ENCODE data around the gene KCNN3.
A peak's percentile ranks its signal among the peaks of the same experiment; 100 is the strongest.
"Not testable (repeated sequence)": the region's sequence is repeated elsewhere in the genome, so short reads cannot be mapped to it uniquely, and the experiment has no call there.

KCNN3 gene

DNA sequence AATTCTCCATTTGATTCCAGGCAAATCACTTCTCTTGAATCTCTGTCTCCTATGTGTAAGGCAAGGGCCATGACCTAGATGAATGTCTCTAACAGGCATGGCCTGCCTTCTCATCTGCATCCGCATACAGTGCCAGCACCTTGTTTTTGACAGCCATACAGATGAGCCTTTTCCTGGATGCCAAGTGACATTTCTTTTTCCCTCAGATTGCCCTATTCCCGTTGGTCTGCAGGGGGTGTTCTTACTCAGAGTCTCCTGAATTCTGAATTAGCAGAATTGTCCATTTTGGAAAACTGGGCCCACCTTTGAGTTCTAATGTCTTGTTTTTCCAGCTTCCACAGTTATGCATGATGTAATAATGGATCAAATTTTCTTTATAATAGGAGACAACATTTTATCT, 174.1 kb downstream of the KCNN3 start:
- DNase-seq: no peak

- DNase-seq: no peak
Measured at GRCh38 chr1:154694995-154695394, 175.1 kb downstream of the KCNN3 start.

GRCh38 chr1:154689083-154689482, 181.0 kb downstream of the KCNN3 start:
- no peak for DNase-seq

DNA sequence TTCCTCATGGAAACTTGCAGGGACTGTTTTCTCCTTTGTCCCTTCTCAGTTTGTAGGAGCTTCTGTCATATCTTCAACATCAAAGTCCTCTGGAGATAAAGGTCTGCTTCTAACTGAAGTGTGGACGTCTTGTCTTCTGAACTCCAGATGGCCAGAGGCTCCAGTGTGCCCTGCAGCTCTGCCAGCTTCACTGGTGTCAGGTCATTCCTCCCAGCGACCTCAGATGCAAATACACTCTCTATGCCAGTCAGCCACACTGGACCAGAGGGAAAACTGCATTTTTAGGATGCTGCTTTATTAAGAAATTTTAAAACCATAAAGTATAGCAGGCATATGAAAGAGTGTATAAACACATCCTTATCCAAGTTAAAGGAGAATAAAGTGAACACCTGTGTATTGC, 183.6 kb downstream of the KCNN3 start:
- no peak for DNase-seq

GRCh38 chr1:154683820-154684219, 186.3 kb downstream of the KCNN3 start:
- DNase-seq: no peak

- no peak for DNase-seq
Measured at GRCh38 chr1:154682254-154682653, 187.8 kb downstream of the KCNN3 start.

DNA sequence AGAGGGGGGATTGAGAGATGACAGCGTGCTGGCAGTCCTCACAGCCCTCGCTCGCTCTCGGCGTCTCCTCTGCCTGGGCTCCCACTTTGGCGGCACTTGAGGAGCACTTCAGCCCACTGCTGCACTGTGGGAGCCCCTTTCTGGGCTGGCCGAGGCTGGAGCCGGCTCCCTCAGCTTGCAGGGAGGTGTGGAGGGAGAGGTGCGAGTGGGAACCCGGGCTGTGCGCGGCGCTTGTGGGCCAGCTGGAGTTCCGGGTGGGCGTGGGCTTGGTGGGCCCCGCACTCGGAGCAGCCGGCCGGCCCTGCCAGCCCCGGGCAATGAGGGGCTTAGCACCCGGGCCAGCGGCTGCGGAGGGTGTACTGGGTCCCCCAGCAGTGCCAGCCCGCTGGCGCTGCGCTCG, 192.2 kb downstream of the KCNN3 start:
- DNase-seq: not testable (repeated sequence)

- not testable (repeated sequence) for DNase-seq
Measured at GRCh38 chr1:154676847-154677246, 193.2 kb downstream of the KCNN3 start.

DNA sequence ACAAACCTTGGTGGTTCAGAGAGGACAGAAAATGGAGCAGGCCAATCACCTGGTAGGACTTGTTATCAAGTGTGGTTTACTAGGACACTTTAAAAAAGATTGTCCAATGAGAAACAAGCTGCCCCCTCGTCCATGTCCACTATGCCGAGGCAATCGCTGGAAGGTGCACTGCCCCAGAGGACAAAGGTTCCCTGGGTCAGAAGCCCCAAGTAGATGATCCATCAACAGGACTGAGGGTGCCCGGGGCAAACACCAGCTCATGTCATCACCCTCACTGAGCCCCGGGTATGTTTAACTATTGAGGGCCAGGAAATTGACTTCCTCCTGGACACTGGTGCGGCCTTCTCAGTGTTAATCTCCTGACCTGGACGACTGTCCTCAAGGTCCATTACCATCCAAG, 195.6 kb downstream of the KCNN3 start:
- not testable (repeated sequence) for DNase-seq

DNA sequence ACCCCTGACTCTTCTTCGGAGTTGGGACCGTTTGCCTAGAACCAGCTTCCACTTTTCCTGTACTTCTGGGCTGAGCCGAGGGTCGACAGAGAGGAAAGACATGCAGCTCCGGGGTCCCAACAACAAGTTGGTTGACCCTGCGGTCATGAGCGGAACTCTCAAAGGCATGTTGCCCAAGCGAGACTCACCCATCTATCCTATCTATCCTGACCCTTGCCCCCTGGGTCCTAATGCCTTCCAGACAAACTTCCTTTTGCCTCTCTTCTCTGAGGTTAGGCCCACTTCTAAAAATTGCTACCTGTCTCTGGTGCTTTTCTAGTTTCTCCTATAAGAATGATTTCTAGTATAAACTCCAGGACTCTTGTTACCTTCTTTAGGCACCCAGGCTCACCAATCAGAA, 197.8 kb downstream of the KCNN3 start:
- DNase-seq: not testable (repeated sequence)

- not testable (repeated sequence) for DNase-seq
Measured at GRCh38 chr1:154671412-154671811, 198.7 kb downstream of the KCNN3 start.

- DNase-seq: not testable (repeated sequence)
Measured at GRCh38 chr1:154670310-154671270, 199.5 kb downstream of the KCNN3 start.

DNA sequence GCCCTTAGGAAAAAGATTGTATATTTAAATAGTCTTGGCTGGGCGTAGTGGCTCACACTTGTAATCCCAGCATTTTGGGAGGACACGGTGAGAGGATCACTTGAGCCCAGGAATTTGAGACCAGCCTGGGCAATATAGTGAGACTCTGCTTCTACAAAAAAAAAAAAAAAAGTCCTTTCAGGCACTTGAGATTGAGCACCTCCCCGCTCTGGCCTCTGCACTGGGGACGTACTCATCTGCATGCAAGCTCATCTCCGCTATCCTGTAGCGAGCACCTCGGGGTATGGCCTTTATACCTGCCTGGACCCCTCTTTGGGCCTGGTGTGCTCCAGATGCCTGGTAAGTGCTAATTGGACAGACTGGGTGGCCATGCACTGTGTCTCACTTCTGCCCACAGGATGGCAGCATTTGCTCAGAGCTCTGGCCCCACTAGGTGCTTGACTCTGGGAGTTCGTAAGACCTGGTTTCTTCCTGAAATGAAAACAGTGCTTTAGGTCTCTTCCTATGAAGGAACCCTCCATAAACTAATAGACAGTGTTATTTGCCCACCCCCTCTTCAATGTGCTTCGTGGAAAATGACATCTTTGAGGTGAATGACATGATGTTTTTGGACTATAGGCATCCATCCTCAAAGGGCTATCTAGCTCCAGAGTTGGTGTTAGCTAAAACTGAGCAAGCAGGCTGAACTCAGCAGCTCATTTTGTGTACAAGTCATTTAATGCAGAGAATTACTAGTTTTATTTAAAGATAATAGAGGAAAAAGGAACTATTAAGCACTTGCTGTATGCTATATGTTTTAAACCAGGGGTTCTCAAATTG, 200.4 kb downstream of the KCNN3 start:
- DNase-seq: peak; percentile 75

DNA sequence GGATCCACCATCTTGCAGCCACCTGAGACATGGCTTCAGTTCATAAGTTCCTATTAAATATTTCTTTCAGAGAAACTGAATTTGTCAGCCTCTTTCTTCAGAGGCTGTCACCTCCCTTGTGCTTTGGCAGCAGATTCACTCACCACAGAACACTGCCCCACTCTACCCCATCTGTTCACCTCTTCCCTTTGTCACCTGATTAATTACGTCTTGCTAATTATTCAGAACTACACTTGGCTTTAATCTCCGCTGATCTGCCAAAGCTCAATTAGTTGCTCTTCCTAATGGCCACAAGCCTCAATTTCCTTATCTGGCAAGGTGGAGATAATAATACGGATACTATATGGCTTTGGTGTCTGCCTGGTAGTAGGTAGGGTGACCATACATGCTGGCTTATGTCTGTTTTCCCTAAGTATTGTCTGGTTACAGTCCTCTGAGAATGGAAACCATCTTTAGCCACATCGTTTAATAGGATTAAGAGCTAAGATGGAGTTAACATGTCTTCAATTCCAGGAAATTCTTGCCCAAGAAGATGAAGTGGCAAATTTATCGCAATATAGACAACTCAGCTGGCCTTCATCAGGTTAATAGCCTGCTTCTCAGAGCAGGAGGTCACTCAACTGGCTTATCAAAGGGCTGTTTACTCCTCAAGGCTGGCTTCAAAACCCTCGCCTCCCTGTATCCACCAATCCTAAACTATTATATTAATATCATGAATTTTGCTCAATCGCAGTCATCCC, 203.9 kb downstream of the KCNN3 start:
- DNase-seq: no peak

- DNase-seq: no peak
Measured at GRCh38 chr1:154664331-154665002, 205.6 kb downstream of the KCNN3 start.

- no peak for DNase-seq
Measured at GRCh38 chr1:154663471-154664060, 206.5 kb downstream of the KCNN3 start.

- no peak for DNase-seq
Measured at GRCh38 chr1:154661110-154661509, 209.0 kb downstream of the KCNN3 start.

- DNase-seq: no peak
Measured at GRCh38 chr1:154659823-154660592, 210.1 kb downstream of the KCNN3 start.

- DNase-seq: no peak
Measured at GRCh38 chr1:154657556-154657955, 212.5 kb downstream of the KCNN3 start.

GRCh38 chr1:154652893-154653292, 217.2 kb downstream of the KCNN3 start:
- DNase-seq: no peak

Measured in femur (tissue), 1 donor.